ENCODE measurements around the gene STXBP1.

- TF ChIP-seq CTCF (IDR thresholded peaks at IDR 0.05; ENCODE audit: borderline replicate concordance, extremely low read depth, low read length, poor library complexity, severe bottlenecking) (no peak), EZH2 (IDR thresholded peaks at IDR 0.05; ENCODE audit: borderline replicate concordance, low read depth, low read length, severe bottlenecking) (no peak)
Measured at GRCh38 chr9:127627494-127627855, 15.4 kb downstream of the STXBP1 start.

Measured in DND-41 (cell line).